HG03520 (cell line): ENCODE data around the gene VSX2.

Source experiments
- ATAC-seq: cut with Tn5 transposase; IDR thresholded peaks from one replicate; pipeline ENCODE4 v1.9.1; 2021; ENCODE audit warnings: mild to moderate bottlenecking, moderate library complexity; ENCODE audit not compliant: unreplicated experiment

The VSX2 gene

GRCh38 chr14:74301594-74302151 lies 62.4 kb downstream of the VSX2 start:
- ATAC-seq, result no peak

DNA sequence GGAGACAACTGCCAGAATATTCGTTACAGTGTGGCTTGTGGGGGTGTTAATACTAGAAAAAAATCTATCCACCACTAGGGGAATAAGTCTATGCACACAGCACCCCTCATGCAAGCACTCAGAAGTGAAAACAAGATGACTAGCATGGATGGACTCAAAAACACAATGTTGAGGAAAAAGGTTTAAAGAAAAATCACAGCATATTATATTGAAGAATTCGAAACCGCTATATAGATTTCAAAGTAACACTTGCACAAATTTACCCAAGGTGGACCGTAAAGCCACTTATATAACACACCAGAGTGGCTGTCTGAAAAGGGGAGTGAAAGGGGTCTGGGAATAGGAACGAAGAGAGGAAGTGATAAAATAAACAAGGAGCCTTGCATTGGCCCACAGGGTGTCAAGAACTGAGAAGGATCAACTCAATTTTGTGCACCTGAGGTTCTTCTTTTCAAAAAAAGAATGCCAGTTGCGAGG lies 62.9 kb downstream of the VSX2 start:
- peak; percentile 49 for ATAC-seq

- ATAC-seq, result peak; percentile 92
Observed at GRCh38 chr14:74302634-74303569, 63.7 kb downstream of the VSX2 start, which contains the start of gene ABCD4. Gene ABCD4, minus strand, starts transcription at chr14:74302934. Its CDS starts 22 bp downstream, at chr14:74302912.

GRCh38 chr14:74308695-74309094 lies 69.4 kb downstream of the VSX2 start:
- no peak for ATAC-seq

DNA sequence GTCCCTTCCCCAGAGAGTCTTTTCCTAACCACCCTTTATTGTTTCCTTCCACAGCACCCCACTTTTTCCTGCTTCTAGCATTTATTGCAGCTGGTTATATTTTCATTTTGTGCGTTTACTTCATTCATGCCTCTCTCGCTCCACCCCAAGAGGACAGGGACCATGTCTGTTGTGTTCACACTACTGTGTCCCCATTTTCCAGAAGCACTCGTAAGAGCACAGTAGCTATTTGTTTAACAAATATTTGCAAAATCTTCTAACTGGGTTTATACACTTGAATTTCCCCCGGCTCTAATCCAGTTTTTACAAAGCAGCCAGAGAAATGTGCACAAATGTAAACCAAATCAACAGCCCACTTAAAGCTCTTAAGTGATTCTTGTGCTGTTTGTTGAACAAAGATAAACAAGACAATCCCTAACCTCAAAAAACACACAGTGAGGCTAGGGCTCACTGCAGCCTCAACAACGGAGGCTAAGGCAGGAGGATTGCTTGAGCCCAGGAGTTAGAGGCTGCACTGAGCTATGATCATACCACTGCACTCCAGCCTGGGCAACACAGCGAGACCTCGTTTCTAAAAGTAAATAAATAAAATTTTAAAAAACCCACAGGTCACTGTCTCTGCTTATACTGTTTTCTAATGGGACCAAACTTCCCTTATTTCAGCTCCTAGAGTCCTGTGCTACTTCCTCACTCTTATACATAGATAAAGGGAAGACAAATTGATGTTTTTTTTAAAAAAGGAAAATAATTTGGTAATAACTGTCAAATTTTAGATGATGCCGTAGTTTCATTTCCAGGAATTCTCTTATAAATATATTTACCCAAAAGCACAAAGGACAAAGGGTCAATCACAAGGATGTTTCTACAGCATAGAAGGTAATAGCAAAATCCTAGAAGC lies 70.1 kb downstream of the VSX2 start:
- no peak for ATAC-seq

- ATAC-seq, result no peak
Observed at GRCh38 chr14:74312161-74312560, 72.9 kb downstream of the VSX2 start.
